Keratinocyte (primary cell): ENCODE measurements around the gene ATP7A. TPM values are rescaled to one million over a fixed set of nuclear protein-coding genes. Genes with fewer than 3 reads are reported as not detected.

ENCODE experiments used
- DNase-seq: peaks from one replicate; pipeline ENCODE4 v3.0.0-alpha.2; 2011; ENCODE audit warnings: low read depth, missing footprints, low spot score
- FAIRE-seq: peaks from 2 replicates; lab custom pipeline; 2011; peaks lifted over from hg19 to GRCh38; lab: Jason Lieb, UNC
- H2AFZ ChIP-seq: 2 replicates; pipeline ENCODE4 v1.6.0; 2012; ENCODE audit warnings: low read length, control low read depth, inconsistent platforms; ENCODE audit not compliant: control insufficient read depth
- H3K27ac ChIP-seq: 2 replicates; pipeline ENCODE4 v1.5.1; 2011; ENCODE audit warnings: low read length; ENCODE audit not compliant: control insufficient read depth, insufficient read depth
- H3K27me3 ChIP-seq: 3 replicates; pipeline ENCODE4 v1.6.0; 2011; ENCODE audit warnings: low read length; ENCODE audit not compliant: control insufficient read depth, insufficient read depth; ENCODE audit errors: extremely low read depth
- H3K36me3 ChIP-seq, 2 experiments: 2 replicates in 1 of 2; 3 replicates in 1 of 2; pipeline ENCODE4 v1.5.1; 2011; ENCODE audit warnings: low read length in 2 of 2, mild to moderate bottlenecking in 1 of 2; ENCODE audit not compliant: control insufficient read depth in 2 of 2, insufficient read depth in 2 of 2; ENCODE audit errors: extremely low read depth in 1 of 2
- H3K4me1 ChIP-seq: 3 replicates; pipeline ENCODE4 v1.5.1; 2011; ENCODE audit warnings: low read length; ENCODE audit not compliant: control insufficient read depth, insufficient read depth; ENCODE audit errors: extremely low read depth
- H3K4me2 ChIP-seq: 3 replicates; pipeline ENCODE4 v1.6.0; 2011; ENCODE audit warnings: low read depth, low read length; ENCODE audit not compliant: control insufficient read depth, insufficient read depth; ENCODE audit errors: extremely low read depth
- H3K4me3 ChIP-seq, 3 experiments: fragments of 200-600 bp in 1 of 3; sonication (generic) in 1 of 3; 2 replicates in 2 of 3; 3 replicates in 1 of 3; pipeline ENCODE4 v1.5.1; 2011 to 2016; ENCODE audit warnings: low read length in 3 of 3, mild to moderate bottlenecking in 3 of 3, control low read depth in 2 of 3, inconsistent platforms in 1 of 3, low read depth in 1 of 3, mixed read lengths in 1 of 3, mixed run types in 1 of 3, moderate library complexity in 1 of 3; ENCODE audit not compliant: control insufficient read depth in 2 of 3, insufficient read depth in 2 of 3; ENCODE audit errors: extremely low read depth in 1 of 3
- H3K79me2 ChIP-seq: 2 replicates; pipeline ENCODE4 v1.6.0; 2012; ENCODE audit warnings: low read length; ENCODE audit not compliant: control insufficient read depth, insufficient read depth
- H3K9ac ChIP-seq: 3 replicates; pipeline ENCODE4 v1.6.0; 2011; ENCODE audit warnings: low read length; ENCODE audit not compliant: control insufficient read depth, insufficient read depth; ENCODE audit errors: extremely low read depth
- H3K9me1 ChIP-seq: 3 replicates; pipeline ENCODE4 v1.6.0; 2011; ENCODE audit warnings: low read length; ENCODE audit not compliant: control insufficient read depth, insufficient read depth; ENCODE audit errors: extremely low read depth
- H3K9me3 ChIP-seq: 2 replicates; pipeline ENCODE4 v1.5.1; 2012; ENCODE audit warnings: low read depth, low read length; ENCODE audit not compliant: control insufficient read depth
- H4K20me1 ChIP-seq: 3 replicates; pipeline ENCODE4 v1.6.0; 2011; ENCODE audit warnings: low read length; ENCODE audit not compliant: control insufficient read depth, insufficient read depth; ENCODE audit errors: extremely low read depth
- CTCF ChIP-seq, 3 experiments: IDR thresholded peaks in 1 of 3; conservative IDR thresholded peaks in 1 of 3; optimal IDR thresholded peaks in 1 of 3; 2 replicates in 2 of 3; 3 replicates in 1 of 3; pipeline versions ENCODE3 to v1.5.1; 2011; ENCODE audit warnings: low read length in 3 of 3, mild to moderate bottlenecking in 3 of 3, moderate library complexity in 2 of 3, control low read depth in 1 of 3, inconsistent platforms in 1 of 3; ENCODE audit not compliant: insufficient read depth in 2 of 3; ENCODE audit errors: extremely low read depth in 1 of 3
- EZH2 ChIP-seq: IDR thresholded peaks from one replicate; pipeline ENCODE4 v1.6.1; 2012; ENCODE audit warnings: inconsistent platforms, mild to moderate bottlenecking, low read length, moderate library complexity
- dilution Hi-C: fragments of 300-500 bp; cut with MboI; formaldehyde crosslinking; loops from one replicate; pipeline ENCODE4 v1.7.0; 2020; ENCODE audit warnings: low sequenced_read_pairs; ENCODE audit not compliant: extremely low pct_ligation_motif_present
- polyA plus RNA-seq, 5 experiments: library from polyadenylated mRNA; depleted of rRNA in 3 of 5; stranded (reverse) in 3 of 5; stranded (forward) in 1 of 5; unstranded in 1 of 5; fragments of >200 nt; gene quantifications; 1 replicate in 1 of 5; 2 replicates in 3 of 5; 3 replicates in 1 of 5; pipeline versions ENCODE4 v1.2.1 to v1.2.3, GENCODE V29; 2011 to 2012; ENCODE audit warnings: missing spikeins in 2 of 5, low read depth in 1 of 5, low replicate concordance in 1 of 5

ATP7A gene
- polyA plus RNA-seq, 1 donor (not counting 4 experiments of a cell fraction or from before 2014, with no cell fraction given) = 4.0 TPM

GRCh38 chrX:77960567-77960966, 50.1 kb downstream of the ATP7A start:
- no peaks in the 10 kb centered on the region for H3K9me3 ChIP-seq
- no peaks in the 10 kb centered on the region for H3K36me3 ChIP-seq
- H3K79me2 ChIP-seq = no peaks in the 10 kb centered on the region
- no peak overlapping the region for H3K4me2 ChIP-seq
- H4K20me1 ChIP-seq = no peaks in the 10 kb centered on the region
- H3K27me3 ChIP-seq = no peaks in the 10 kb centered on the region
- TF ChIP-seq CTCF (optimal IDR thresholded peaks at IDR 0.05 in 1 of 3, IDR thresholded peaks at IDR 0.05 in 1 of 3, conservative IDR thresholded peaks at IDR 0.05 in 1 of 3; ENCODE audit: extremely low read depth in 1 of 3, insufficient read depth in 2 of 3, low read length in 3 of 3) (no peak), EZH2 (no peak)
- no peak overlapping the region for H3K27ac ChIP-seq
- FAIRE-seq = no peak
- H3K4me3 ChIP-seq = no peak overlapping the region
- DNase-seq = no peak
- dilution Hi-C loops = no loop called here
- no peak overlapping the region for H2AFZ ChIP-seq
- H3K9ac ChIP-seq = no peak overlapping the region
- no peaks in the 10 kb centered on the region for H3K4me1 ChIP-seq
- H3K9me1 ChIP-seq = no peaks in the 10 kb centered on the region

GRCh38 chrX:77961063-77961462, 50.6 kb downstream of the ATP7A start:
- Histone ChIP-seq H3K36me3 (no peaks in the 10 kb centered on the region), H3K27ac (no peak overlapping the region), H3K4me1 (no peaks in the 10 kb centered on the region), H2AFZ (no peak overlapping the region), H3K27me3 (no peaks in the 10 kb centered on the region), H3K79me2 (no peaks in the 10 kb centered on the region), H3K4me3 (no peak overlapping the region), H4K20me1 (no peaks in the 10 kb centered on the region), H3K9ac (no peak overlapping the region), H3K4me2 (no peak overlapping the region), H3K9me3 (no peaks in the 10 kb centered on the region), H3K9me1 (no peaks in the 10 kb centered on the region)
- dilution Hi-C loops = no loop called here
- FAIRE-seq = no peak
- DNase-seq = no peak
- TF ChIP-seq CTCF (optimal IDR thresholded peaks at IDR 0.05 in 1 of 3, IDR thresholded peaks at IDR 0.05 in 1 of 3, conservative IDR thresholded peaks at IDR 0.05 in 1 of 3; ENCODE audit: extremely low read depth in 1 of 3, insufficient read depth in 2 of 3, low read length in 3 of 3) (no peak), EZH2 (no peak)
